Measurements from ENCODE around the gene PRKCA.

The PRKCA gene

DNA sequence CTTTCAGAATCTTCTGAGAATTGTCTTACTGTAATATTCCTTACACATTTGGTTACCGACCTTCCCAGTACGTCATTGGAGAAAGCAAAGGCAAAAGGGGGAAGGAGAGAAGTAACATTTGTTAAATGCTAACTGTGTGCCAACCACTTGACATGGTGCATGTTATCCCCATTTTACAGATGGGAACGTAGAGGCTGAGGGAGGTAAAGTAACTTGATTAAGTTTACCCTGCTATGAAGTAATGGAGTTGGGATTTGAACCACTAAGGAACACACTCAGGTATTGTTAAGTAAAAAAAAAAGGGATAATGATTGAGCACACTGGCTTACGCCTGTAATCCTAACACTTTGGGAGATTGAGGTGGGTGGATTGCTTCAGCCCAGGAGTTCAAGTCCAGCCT lies 156.4 kb downstream of the PRKCA start:
- TF ChIP-seq ZBTB7A (IDR thresholded peaks at IDR 0.05; ENCODE audit: low read depth), result no peak
- TF ChIP-seq EGR1 (IDR thresholded peaks at IDR 0.05), result no peak
- no peak for TF ChIP-seq CREB1 (IDR thresholded peaks at IDR 0.05; ENCODE audit: low read depth)
- no peak for TF ChIP-seq TCF12 (IDR thresholded peaks at IDR 0.05; ENCODE audit: low read depth)
- TF ChIP-seq YY1 (IDR thresholded peaks at IDR 0.05; ENCODE audit: low read depth), result no peak
- TF ChIP-seq TEAD4 (IDR thresholded peaks at IDR 0.05), result no peak
- TF ChIP-seq EP300 (IDR thresholded peaks at IDR 0.05; ENCODE audit: borderline replicate concordance), result no peak
- TF ChIP-seq FOXM1 (IDR thresholded peaks at IDR 0.05; ENCODE audit: borderline replicate concordance, low read depth), result no peak
- TF ChIP-seq NFIC (IDR thresholded peaks at IDR 0.05), result no peak
- TF ChIP-seq, protein P1, sequence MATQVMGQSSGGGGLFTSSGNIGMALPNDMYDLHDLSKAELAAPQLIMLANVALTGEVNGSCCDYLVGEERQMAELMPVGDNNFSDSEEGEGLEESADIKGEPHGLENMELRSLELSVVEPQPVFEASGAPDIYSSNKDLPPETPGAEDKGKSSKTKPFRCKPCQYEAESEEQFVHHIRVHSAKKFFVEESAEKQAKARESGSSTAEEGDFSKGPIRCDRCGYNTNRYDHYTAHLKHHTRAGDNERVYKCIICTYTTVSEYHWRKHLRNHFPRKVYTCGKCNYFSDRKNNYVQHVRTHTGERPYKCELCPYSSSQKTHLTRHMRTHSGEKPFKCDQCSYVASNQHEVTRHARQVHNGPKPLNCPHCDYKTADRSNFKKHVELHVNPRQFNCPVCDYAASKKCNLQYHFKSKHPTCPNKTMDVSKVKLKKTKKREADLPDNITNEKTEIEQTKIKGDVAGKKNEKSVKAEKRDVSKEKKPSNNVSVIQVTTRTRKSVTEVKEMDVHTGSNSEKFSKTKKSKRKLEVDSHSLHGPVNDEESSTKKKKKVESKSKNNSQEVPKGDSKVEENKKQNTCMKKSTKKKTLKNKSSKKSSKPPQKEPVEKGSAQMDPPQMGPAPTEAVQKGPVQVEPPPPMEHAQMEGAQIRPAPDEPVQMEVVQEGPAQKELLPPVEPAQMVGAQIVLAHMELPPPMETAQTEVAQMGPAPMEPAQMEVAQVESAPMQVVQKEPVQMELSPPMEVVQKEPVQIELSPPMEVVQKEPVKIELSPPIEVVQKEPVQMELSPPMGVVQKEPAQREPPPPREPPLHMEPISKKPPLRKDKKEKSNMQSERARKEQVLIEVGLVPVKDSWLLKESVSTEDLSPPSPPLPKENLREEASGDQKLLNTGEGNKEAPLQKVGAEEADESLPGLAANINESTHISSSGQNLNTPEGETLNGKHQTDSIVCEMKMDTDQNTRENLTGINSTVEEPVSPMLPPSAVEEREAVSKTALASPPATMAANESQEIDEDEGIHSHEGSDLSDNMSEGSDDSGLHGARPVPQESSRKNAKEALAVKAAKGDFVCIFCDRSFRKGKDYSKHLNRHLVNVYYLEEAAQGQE (IDR thresholded peaks at IDR 0.05; ENCODE audit: low read depth), result no peak
- TF ChIP-seq CEBPB (IDR thresholded peaks at IDR 0.05), result no peak
- TF ChIP-seq TAF1 (IDR thresholded peaks at IDR 0.05; ENCODE audit: low read depth), result no peak
- TF ChIP-seq RAD21 (IDR thresholded peaks at IDR 0.05; ENCODE audit: low read depth), result no peak
- TF ChIP-seq, protein P2, sequence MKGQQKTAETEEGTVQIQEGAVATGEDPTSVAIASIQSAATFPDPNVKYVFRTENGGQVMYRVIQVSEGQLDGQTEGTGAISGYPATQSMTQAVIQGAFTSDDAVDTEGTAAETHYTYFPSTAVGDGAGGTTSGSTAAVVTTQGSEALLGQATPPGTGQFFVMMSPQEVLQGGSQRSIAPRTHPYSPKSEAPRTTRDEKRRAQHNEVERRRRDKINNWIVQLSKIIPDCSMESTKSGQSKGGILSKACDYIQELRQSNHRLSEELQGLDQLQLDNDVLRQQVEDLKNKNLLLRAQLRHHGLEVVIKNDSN (IDR thresholded peaks at IDR 0.05), result no peak
- TF ChIP-seq, protein P3, sequence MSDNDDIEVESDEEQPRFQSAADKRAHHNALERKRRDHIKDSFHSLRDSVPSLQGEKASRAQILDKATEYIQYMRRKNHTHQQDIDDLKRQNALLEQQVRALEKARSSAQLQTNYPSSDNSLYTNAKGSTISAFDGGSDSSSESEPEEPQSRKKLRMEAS (IDR thresholded peaks at IDR 0.05), result no peak

DNA sequence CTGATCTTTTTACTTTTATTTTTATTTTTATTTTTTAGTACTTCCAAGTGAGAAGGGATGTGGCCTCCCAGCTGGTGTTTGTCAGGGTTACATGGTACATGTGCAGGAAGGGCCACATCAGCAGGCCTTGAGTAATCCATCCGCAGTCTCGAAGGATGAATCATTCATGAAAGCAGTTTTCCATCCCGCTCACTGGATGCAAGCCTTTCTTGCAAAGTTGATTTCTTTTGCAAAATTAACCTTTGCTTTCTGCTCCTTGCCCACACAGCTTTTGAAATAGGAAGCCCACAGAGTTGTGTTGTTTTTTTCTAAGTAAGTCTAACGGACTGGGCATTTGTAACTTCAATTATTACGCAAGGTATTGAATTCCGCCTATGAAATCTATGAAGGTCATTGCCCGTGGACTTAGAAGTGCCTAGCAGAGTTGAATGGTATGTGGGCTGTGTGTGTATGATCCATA lies 157.4 kb downstream of the PRKCA start:
- TF ChIP-seq CREB1 (IDR thresholded peaks at IDR 0.05; ENCODE audit: low read depth), result no peak
- TF ChIP-seq TEAD4 (IDR thresholded peaks at IDR 0.05), result no peak
- peak; percentile 32; the same call in 1 of the 2 replicates for TF ChIP-seq CEBPB (IDR thresholded peaks at IDR 0.05)

DNA sequence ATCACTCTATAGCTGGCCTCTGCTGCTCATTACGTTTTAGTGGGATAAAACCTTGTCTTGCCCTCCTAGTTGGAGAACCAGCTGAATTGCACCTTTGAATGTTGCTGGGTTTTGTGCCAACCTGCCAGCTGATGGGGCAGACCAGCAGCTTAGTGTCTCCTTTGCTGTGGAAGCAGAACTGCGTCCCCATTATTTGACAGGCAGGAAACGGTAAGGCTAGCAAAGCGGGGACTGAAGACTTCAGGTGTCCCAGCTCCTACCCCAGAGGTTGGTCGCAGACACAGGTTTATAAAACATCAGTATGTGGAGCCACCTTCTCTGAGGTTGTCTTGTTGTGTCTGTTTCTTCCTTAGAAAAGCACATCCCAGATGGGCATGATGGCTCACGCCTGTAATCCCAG lies 158.1 kb downstream of the PRKCA start:
- TF ChIP-seq NFIC (IDR thresholded peaks at IDR 0.05) (no peak), CREB1 (IDR thresholded peaks at IDR 0.05; ENCODE audit: low read depth) (no peak)

DNA sequence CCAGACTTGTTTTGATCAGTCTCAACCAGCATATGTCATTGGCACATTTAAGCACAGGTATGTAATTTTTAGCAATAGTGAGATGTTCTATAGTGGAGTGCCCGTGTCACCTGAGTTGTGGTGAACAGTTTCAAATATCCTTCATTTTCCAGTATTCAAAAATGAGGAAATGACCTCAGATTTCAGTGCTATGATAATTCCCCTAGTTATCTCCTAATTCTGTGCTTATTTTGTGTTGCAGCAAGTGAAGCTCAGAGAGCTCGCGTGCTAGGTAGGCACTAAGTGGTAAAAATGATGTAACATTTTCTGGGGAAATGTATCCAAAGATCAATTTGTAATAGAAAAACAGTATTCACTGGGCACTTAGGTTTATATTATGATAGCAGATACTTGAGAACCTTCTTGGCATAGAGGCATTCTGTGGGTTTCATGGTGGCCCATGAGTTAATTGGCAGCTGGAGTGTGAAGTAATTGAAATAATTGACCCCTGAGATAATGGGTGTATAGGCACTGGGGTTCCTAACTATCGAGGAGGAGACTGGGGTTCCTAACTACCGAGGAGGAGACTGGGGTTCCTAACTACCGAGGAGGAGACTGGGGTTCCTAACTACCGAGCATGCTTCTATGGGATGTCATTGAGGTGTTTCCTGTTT lies 159.1 kb downstream of the PRKCA start:
- no peak for TF ChIP-seq YY1 (IDR thresholded peaks at IDR 0.05; ENCODE audit: low read depth)
- no peak for TF ChIP-seq TEAD4 (IDR thresholded peaks at IDR 0.05)
- TF ChIP-seq CEBPB (IDR thresholded peaks at IDR 0.05), result no peak
- TF ChIP-seq CREB1 (IDR thresholded peaks at IDR 0.05; ENCODE audit: low read depth), result no peak
- TF ChIP-seq EP300 (IDR thresholded peaks at IDR 0.05; ENCODE audit: borderline replicate concordance), result no peak
- TF ChIP-seq, protein P3 (IDR thresholded peaks at IDR 0.05), result no peak
- TF ChIP-seq NFIC (IDR thresholded peaks at IDR 0.05), result no peak
- TF ChIP-seq TCF12 (IDR thresholded peaks at IDR 0.05; ENCODE audit: low read depth), result no peak
- no peak for TF ChIP-seq TAF1 (IDR thresholded peaks at IDR 0.05; ENCODE audit: low read depth)
- TF ChIP-seq RAD21 (IDR thresholded peaks at IDR 0.05; ENCODE audit: low read depth), result no peak
- TF ChIP-seq ZBTB7A (IDR thresholded peaks at IDR 0.05; ENCODE audit: low read depth), result no peak
- TF ChIP-seq EGR1 (IDR thresholded peaks at IDR 0.05), result no peak
- TF ChIP-seq, protein P2 (IDR thresholded peaks at IDR 0.05), result no peak
- no peak for TF ChIP-seq FOXM1 (IDR thresholded peaks at IDR 0.05; ENCODE audit: borderline replicate concordance, low read depth)
- TF ChIP-seq, protein P1 (IDR thresholded peaks at IDR 0.05; ENCODE audit: low read depth), result no peak

DNA sequence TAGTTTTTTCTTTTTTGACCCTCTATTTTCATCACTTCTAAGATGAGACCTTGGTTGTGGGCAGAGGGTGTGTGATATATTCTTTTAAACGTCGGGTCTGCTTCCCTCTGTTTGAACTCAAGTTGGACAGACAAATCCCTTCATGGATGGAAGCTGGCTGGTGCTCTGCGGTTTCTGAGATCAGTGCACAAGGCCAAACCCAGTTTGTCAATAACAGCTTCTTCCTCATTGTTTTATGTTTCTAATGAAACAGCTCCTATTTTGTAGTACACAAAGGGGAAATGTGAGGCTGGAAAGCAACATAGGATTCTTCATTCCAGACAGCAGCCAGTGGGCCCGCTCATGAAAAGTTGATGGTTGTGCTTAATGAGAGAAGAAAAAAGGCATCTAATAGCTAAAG lies 159.6 kb downstream of the PRKCA start:
- no peak for TF ChIP-seq RAD21 (IDR thresholded peaks at IDR 0.05; ENCODE audit: low read depth)
- no peak for TF ChIP-seq TEAD4 (IDR thresholded peaks at IDR 0.05)
- TF ChIP-seq CEBPB (IDR thresholded peaks at IDR 0.05), result no peak
- TF ChIP-seq, protein P2 (IDR thresholded peaks at IDR 0.05), result no peak
- TF ChIP-seq, protein P1 (IDR thresholded peaks at IDR 0.05; ENCODE audit: low read depth), result no peak
- TF ChIP-seq EGR1 (IDR thresholded peaks at IDR 0.05), result no peak
- TF ChIP-seq ZBTB7A (IDR thresholded peaks at IDR 0.05; ENCODE audit: low read depth), result no peak
- no peak for TF ChIP-seq NFIC (IDR thresholded peaks at IDR 0.05)
- TF ChIP-seq CREB1 (IDR thresholded peaks at IDR 0.05; ENCODE audit: low read depth), result no peak
- TF ChIP-seq YY1 (IDR thresholded peaks at IDR 0.05; ENCODE audit: low read depth), result no peak
- TF ChIP-seq TCF12 (IDR thresholded peaks at IDR 0.05; ENCODE audit: low read depth), result no peak
- TF ChIP-seq EP300 (IDR thresholded peaks at IDR 0.05; ENCODE audit: borderline replicate concordance), result no peak
- TF ChIP-seq TAF1 (IDR thresholded peaks at IDR 0.05; ENCODE audit: low read depth), result no peak
- TF ChIP-seq, protein P3 (IDR thresholded peaks at IDR 0.05), result no peak
- TF ChIP-seq FOXM1 (IDR thresholded peaks at IDR 0.05; ENCODE audit: borderline replicate concordance, low read depth), result no peak
